Middle frontal gyrus (tissue), 1 donor: ENCODE measurements around the gene GALNT6.
A peak's percentile ranks its signal among the peaks of the same experiment; 100 is the strongest.

ENCODE experiments used
- DNase-seq: peaks from one replicate; pipeline ENCODE4 v3.0.0-alpha.2; 2015; ENCODE audit warnings: low spot score; ENCODE audit errors: extremely low spot score

GALNT6 gene

GRCh38 chr12:51391283-51392123 lies at the start of gene GALNT6:
GALNT6 (minus strand) TSS chr12:51391406; CDS start chr12:51379781, 11,625 bp downstream.
- DNase-seq, result no peak

- no peak for DNase-seq
These were observed 48.1 kb upstream of the GALNT6 start for GRCh38 chr12:51439330-51439729.

- no peak for DNase-seq
These were observed 46.2 kb upstream of the GALNT6 start for GRCh38 chr12:51437431-51437830.

- DNase-seq, result no peak
These were observed 43.1 kb upstream of the GALNT6 start for GRCh38 chr12:51434305-51434704.

GRCh38 chr12:51432921-51433320 lies 41.7 kb upstream of the GALNT6 start:
- DNase-seq, result no peak

- no peak for DNase-seq
These were observed 39.1 kb upstream of the GALNT6 start for GRCh38 chr12:51430196-51430895.

GRCh38 chr12:51429700-51430099 lies 38.5 kb upstream of the GALNT6 start:
- no peak for DNase-seq

- DNase-seq, result no peak
These were observed 37.0 kb upstream of the GALNT6 start for GRCh38 chr12:51428256-51428655.

GRCh38 chr12:51424662-51425539 lies 33.7 kb upstream of the GALNT6 start, which contains the start of gene SLC4A8:
SLC4A8 (plus strand) TSS chr12:51424831; CDS start chr12:51424988, 157 bp downstream.
- peak; percentile 92 for DNase-seq

GRCh38 chr12:51424094-51424661 lies 33.0 kb upstream of the GALNT6 start:
- no peak for DNase-seq

- peak; percentile 75 for DNase-seq
These were observed 30.2 kb upstream of the GALNT6 start for GRCh38 chr12:51421266-51421884.

GRCh38 chr12:51419425-51420193 lies 28.4 kb upstream of the GALNT6 start:
- DNase-seq, result no peak

- no peak for DNase-seq
These were observed 26.6 kb upstream of the GALNT6 start for GRCh38 chr12:51417826-51418225.

GRCh38 chr12:51415931-51416330 lies 24.7 kb upstream of the GALNT6 start:
- no peak for DNase-seq

GRCh38 chr12:51413791-51414190 lies 22.6 kb upstream of the GALNT6 start:
- DNase-seq, result no peak

- no peak for DNase-seq
These were observed 21.9 kb upstream of the GALNT6 start for GRCh38 chr12:51413149-51413548.

GRCh38 chr12:51409846-51410245 lies 18.6 kb upstream of the GALNT6 start:
- no peak for DNase-seq

GRCh38 chr12:51407604-51408003 lies 16.4 kb upstream of the GALNT6 start:
- no peak for DNase-seq

GRCh38 chr12:51406859-51407258 lies 15.7 kb upstream of the GALNT6 start:
- no peak for DNase-seq

GRCh38 chr12:51406290-51406689 lies 15.1 kb upstream of the GALNT6 start:
- no peak for DNase-seq
